Dermis blood vessel endothelial cell (primary cell): ENCODE data around the gene BCKDK. TPM values are rescaled to one million over a fixed set of nuclear protein-coding genes. Genes with fewer than 3 reads are reported as not detected.
"Not testable (repeated sequence)": the region's sequence is repeated elsewhere in the genome, so short reads cannot be mapped to it uniquely, and the experiment has no call there.

ENCODE experiments used
- DNase-seq: peaks from one replicate; pipeline ENCODE4 v3.0.0; 2010
- total RNA-seq: library from RNA; depleted of rRNA; stranded (reverse); fragments of >200 nt; gene quantifications from 2 replicates; pipeline ENCODE4 v1.2.3, GENCODE V29; 2014

BCKDK gene
- total RNA-seq, 1 donor from 2014 or later, result 18.4 TPM

- DNase-seq, result no peak
Measured at GRCh38 chr16:31128711-31129567, 20.8 kb downstream of the BCKDK start.

- no peak for DNase-seq
Measured at GRCh38 chr16:31129568-31130335, 21.6 kb downstream of the BCKDK start.

DNA sequence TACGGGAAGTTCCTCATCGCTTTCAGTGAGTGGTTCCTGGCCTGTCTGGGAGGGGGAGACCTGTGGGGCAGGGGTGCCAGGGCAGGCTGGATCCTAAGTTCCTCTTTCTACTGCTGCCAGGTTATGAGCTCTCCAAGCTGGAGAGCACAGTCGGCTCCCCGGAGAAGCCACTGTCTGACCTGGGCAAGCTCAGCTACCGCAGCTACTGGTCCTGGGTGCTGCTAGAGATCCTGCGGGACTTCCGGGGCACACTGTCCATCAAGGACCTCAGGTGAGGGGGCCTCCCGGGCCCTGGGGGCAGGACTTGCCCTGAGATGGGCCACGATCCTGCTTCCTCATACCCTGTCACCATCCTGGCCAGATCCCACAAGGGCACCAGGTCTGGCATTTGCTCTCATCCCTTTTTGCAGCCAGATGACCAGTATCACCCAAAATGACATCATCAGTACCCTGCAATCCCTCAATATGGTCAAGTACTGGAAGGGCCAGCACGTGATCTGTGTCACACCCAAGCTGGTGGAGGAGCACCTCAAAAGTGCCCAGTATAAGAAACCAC is 22.2 kb downstream of the BCKDK start:
- no peak for DNase-seq

DNA sequence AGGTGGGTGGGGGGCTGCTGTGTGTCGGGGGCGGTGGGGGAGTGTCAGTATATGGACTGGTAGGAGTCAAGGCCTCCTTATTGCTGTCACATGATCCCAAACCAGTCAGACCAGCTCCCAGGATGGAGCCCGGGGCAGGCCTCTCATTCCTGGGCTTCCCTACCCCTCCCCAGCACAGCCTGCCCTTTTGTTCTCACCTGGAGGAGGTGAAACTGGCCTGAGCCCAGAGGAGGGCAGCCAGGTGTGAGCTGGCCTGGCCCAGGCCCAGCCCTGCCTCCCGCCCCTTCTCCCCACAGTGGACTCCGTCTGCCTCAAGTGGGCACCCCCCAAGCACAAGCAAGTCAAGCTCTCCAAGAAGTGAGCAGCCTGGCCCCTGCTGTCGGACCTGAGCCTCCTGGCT is 22.7 kb downstream of the BCKDK start:
- DNase-seq, result no peak

DNA sequence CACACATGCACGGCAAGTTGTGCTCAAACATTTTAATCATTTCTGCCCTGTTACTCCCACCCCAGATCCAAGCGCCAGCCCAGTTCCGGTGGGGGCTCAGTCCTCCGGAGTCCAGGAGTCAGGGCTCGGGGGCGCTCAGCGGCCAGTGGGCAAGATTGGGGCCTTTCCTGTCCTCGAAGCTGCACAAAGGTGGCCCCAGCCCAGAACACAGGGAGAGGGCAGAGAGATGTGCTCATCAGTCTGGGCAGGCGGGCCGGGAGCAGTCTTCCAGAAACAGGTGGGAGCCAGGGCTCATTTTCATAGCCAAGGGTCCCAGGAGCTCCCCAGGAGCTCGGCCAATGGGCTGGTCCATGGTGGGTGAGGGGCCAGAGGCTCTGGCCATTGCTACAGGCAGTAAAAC is 23.2 kb downstream of the BCKDK start:
- no peak for DNase-seq

GRCh38 chr16:31131841-31132271 is 23.7 kb downstream of the BCKDK start:
- DNase-seq, result no peak

- DNase-seq, result no peak
Measured at GRCh38 chr16:31132303-31132979, 24.3 kb downstream of the BCKDK start.

DNA sequence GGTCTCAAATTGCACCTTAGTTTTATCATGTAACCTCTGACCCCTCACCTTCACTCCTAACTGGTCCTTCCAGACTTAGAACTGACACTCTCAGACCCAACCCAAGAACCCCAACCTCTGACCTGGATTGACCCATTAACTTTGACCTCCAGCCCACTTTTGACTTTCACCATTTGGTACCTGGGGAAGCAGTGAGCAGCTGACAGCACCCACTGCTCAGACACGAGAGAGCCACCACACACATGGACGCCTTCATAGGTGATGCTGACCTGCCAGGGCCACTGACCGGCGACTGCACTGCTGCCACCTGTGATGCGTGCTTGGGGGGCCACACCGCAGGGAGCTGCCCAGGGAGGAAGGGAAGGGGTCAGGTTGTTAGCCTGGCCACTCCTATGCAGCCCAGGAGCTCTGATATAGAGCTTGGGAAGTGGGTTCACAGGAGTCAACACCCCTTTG is 24.9 kb downstream of the BCKDK start:
- DNase-seq, result no peak

- DNase-seq, result no peak
Measured at GRCh38 chr16:31134091-31134571, 25.9 kb downstream of the BCKDK start.

DNA sequence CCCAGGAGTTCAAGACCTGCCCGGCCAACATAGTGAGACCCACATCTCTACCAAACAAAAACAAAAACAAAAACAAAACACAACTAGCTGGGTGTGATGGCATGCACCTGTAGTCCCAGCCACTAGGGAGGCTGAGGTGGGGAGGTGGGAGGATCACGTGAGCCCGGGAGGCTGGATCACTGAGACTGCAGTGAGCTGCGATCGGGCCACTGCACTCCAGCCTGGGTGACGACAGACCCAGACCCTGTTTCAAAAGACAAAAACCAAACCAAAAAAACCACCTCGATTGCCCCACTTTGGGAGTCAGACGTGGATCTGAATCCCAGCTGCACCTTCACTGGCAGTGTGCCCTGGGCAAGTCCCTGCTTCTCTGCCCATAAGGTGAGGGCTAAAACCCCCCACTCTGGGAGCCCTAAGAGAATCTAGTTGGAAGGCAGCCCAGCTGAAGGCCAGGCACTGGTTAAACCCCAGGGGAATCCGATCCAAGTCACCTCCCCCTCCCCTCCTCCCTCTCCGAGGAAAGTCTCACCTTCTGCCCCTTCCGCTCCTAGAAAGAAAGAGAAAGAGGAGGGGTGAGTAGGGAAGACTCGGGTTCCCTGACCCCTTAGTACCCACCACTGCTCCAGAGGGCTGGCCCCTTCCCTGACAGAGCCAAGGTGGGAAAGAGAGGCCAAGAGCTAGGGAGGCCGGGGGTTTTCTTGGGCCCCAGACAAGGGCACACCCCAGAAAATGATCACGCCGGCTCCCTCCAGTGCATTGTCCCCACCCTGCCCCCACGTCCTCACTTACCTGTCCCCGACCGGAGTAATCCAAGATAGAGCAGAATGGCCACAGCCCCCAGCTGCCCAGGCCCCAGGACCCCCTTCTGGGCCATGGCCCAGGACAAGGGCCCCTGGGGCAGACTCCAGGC is 26.7 kb downstream of the BCKDK start:
- no peak for DNase-seq

GRCh38 chr16:31135535-31136286 is 27.5 kb downstream of the BCKDK start, which contains the start of gene PRSS8:
TSS of gene PRSS8 (minus strand) at chr16:31135727. CDS start at chr16:31135498, 229 bp downstream.
- DNase-seq, result no peak

- no peak for DNase-seq
Measured at GRCh38 chr16:31136287-31136662, 28.1 kb downstream of the BCKDK start.

DNA sequence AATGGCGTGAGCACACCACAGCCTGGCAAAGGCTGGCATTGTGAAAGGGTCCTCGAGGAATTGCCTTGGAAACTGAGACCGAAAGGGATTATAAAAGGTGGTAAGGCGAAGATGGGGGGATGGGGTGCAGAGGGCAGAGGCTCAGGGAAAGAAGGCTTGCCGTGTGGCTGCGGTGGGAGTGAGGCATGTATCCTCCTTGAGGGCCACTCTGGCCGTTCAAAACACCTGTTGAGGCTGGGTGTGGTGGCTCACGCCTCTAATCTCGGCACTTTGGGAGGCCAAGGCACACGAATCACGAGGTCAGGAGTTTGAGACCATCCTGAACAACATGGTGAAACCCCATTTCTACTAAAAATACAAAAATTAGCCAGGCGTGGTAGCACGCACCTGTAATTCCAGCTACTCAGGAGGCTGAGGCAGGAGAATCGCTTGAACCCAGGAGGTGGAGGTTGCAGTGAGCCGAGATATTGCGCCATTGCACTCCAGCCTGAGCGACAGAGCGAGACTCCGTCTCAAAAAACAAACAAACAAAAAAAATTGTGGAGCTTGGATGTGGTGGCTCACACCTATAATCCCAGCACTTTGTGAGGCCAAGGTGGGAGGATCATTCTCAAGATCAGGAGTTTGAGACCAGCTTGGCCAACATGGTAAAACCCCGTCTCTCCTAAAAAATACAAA is 28.8 kb downstream of the BCKDK start:
- not testable (repeated sequence) for DNase-seq

- peak; percentile 83 for DNase-seq
Measured at GRCh38 chr16:31138621-31139578, 30.7 kb downstream of the BCKDK start.

DNA sequence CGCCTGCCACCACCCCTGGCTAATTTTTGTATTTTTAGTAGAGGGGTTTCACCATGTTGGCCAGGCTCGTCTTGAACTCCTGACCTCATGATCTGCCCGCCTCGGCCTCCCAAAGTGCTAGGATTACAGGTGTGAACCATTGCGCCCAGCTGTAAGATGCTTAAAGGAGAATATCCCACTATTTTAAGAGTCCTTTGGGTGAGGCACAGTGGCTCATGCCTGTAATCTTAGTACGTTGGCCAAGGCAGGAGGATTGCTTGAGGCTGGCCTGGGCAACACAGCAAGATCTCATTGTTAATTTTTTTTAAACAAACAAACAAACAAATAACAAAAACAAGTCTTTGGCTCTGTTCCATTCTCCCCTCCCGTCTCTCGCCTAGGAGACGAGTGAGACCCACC is 32.9 kb downstream of the BCKDK start:
- not testable (repeated sequence) for DNase-seq

- DNase-seq, result no peak
Measured at GRCh38 chr16:31141489-31142108, 33.4 kb downstream of the BCKDK start.

DNA sequence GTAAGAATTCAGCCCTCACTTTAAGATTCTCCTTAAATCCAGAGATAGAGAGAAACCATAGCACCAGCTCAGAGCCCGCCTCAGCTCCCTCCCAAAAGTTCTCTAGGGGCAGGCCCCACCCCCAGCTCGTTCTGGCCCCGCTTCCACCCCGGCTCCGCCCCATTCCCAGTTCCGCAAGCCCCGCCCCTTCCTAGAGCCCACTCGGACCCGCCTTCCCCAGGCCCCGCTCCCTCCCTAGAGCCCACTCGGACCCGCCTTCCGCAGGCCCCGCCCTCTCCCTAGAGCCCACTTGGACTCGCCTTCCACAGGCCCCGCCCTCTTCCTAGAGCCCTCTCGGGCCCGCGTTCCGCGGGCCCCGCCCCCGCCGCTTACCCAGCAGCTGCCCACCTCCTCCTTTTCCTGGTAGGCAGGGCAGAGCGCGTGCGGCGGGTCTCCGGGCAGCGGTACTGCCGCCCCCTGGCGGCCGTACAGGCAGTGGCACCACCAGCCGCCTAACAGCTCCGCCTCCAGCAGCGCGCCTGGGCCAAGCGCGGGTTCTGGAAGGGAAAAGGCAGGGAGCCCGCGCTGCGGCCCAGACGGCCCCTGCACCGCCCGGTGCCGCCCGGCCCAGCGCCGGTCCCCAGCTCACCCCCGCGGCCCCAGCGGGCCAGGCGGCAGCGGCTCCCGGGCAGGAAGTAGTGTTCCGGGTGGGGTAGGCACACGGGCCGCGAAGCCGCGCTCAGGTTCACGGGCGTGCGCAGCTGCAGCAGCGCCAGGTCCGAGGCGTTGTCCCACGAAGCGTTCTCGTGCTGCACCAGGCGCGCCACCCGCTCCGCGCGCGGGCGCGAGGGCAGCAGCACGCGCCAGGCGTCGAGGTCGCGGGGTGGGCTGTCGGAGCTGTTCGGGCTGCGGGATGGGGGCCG is 34.2 kb downstream of the BCKDK start:
- DNase-seq, result peak; percentile 99
